T-helper 2 cell (primary cell): Measurements from ENCODE around the gene TRAF1.
A peak's percentile ranks its signal among the peaks of the same experiment; 100 is the strongest.

Experiments
- DNase-seq, 5 experiments: peaks; one replicate each; pipeline versions ENCODE4 v3.0.0 to v3.0.0-alpha.2; 2012 to 2022

Gene TRAF1

GRCh38 chr9:120905315-120906164, 21.1 kb downstream of the TRAF1 start:
- DNase-seq: peak in 1 of 5 experiments; percentile 77

- no peak for DNase-seq
These were observed 21.7 kb downstream of the TRAF1 start for GRCh38 chr9:120904978-120905301.

- DNase-seq: peak in 3 of 5 experiments; percentile 66 to 80 (median 67)
These were observed 22.3 kb downstream of the TRAF1 start for GRCh38 chr9:120904061-120904977.

GRCh38 chr9:120902569-120903535, 23.7 kb downstream of the TRAF1 start:
- DNase-seq: no peak

- DNase-seq: no peak
These were observed 24.6 kb downstream of the TRAF1 start for GRCh38 chr9:120901755-120902568.

- no peak for DNase-seq
These were observed 25.8 kb downstream of the TRAF1 start for GRCh38 chr9:120900824-120901223.

GRCh38 chr9:120899490-120900068, 27.0 kb downstream of the TRAF1 start:
- no peak for DNase-seq

- no peak for DNase-seq
These were observed 28.2 kb downstream of the TRAF1 start for GRCh38 chr9:120898396-120898795.

GRCh38 chr9:120895951-120896350, 30.6 kb downstream of the TRAF1 start:
- DNase-seq: no peak

GRCh38 chr9:120894321-120895148, 32.1 kb downstream of the TRAF1 start:
- no peak for DNase-seq

- peak in 1 of 5 experiments; percentile 55 for DNase-seq
These were observed 32.8 kb downstream of the TRAF1 start for GRCh38 chr9:120893611-120894307.

GRCh38 chr9:120892748-120893610, 33.6 kb downstream of the TRAF1 start:
- DNase-seq: peak in 4 of 5 experiments; percentile 33 to 96 (median 58)

- peak in 1 of 5 experiments; percentile 61 for DNase-seq
These were observed 34.5 kb downstream of the TRAF1 start for GRCh38 chr9:120891884-120892747.

- peak in 3 of 5 experiments; percentile 38 to 89 (median 46) for DNase-seq
These were observed 35.2 kb downstream of the TRAF1 start for GRCh38 chr9:120891245-120891883.

GRCh38 chr9:120890320-120891244, 36.0 kb downstream of the TRAF1 start:
- peak in 2 of 5 experiments; percentile 60 to 92 for DNase-seq
